SKM-1 treated with dmso at 0.1 percent for 144 hours (cell line): ENCODE measurements around the gene NUTF2.
A peak's percentile ranks its signal among the peaks of the same experiment; 100 is the strongest.
"Not testable (repeated sequence)": the region's sequence is repeated elsewhere in the genome, so short reads cannot be mapped to it uniquely, and the experiment has no call there.

Source experiments
- DNase-seq: peaks from one replicate; lab custom pipeline; 2025; ENCODE audit not compliant: unreplicated experiment; lab: John Stamatoyannopoulos, UW

NUTF2 gene

DNA sequence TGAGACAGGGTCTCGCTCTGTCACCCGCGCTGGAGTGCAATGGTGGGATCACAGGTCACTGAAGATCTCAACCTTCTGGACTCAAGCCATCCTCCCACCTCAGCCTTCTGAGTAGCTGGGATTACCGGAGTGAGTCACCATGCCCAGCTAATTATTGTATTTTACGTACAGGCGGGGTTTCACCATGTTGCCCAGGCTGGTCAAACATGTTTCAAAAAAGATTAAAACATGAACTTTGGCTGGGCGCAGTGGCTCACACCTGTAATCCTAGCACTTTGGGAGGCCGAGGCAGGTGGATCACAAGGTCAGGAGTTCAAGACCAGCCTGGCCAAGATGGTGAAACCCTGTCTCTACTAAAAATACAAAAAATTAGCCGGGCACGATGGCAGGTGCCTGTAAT, 9.5 kb upstream of the NUTF2 start:
- DNase-seq, result not testable (repeated sequence)

DNA sequence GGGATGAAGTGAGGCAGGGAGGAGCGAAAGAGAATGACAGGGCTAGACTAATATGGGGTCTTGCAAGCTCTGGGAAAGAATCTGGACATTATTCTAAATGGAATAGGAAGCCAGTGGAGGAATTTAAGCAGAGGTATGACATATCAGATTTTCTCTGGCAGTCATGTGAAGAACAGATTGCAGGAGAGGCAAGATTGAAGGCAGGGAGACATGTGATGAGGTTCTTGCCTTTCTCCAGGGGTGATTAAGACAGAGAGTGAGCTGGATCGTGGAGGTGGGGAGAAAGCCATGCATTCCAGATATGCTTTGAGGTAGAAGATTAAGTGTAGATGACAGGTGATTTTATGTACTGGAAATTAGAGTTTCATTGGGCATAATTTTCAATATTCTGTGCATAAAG, 8.9 kb upstream of the NUTF2 start:
- no peak for DNase-seq

DNA sequence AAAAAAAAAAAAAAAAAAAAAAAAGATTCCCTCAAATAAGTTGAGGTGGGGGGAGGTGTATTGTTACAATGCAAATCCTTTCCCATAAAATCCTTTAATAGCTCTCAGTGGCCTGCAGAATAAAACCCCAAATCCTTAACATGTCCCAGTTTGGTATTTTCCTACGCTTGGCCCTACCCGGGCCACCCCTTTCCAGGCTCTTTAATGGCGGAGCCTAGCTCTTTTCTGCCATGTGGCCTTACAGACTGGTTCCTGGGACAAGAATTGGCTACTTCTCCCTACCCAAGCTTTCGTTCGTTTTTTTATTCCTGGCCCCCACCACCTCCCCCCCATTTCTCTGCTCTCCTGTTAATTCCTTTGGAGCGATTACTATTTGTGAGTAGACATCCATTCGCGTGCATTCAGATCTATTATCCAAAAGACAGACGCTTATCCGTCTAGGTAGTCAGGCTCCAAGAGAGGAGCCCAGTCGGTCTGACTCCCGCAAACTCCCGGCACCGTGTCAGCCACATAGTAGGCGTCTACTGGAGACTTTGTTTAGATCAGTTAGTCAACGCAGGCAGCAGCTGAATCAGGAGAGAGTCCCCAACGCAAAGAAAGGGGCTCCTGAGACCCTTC, 5.4 kb upstream of the NUTF2 start:
- DNase-seq, result no peak

DNA sequence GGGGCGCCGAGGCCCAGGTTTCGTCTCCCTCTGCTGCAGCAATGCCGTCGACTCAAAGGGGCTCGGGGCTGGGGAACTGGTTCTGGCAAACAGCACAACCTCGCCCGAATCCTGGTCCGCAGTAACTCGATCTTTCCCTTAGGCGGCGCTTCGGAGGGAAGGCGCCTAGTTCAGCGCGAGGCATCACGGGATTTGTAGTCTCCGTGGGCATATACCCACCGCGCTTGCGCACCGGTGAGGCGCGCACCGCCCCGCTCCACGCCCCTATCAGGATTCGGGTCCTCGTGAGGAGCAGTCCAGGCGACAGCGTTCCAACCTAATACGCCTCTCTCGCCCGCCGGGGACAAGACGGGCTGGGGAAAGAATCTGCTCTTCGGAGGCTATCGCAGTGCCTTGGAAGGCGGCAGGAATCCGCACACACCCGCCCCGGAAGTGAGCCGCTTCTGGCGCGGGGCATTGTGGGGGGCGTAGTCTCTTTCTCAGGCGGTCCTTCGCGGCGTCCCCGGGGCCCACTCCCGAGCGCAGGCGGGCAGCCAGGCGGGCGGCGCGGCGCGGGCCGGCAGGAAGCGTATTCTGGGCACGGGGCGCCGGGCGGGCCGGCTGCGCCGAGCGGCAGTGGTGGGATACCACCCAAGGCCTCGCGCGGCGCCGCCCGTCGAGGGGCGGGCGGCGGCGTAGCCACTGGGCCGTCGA, 4.8 kb upstream of the NUTF2 start, which contains the start of gene THAP11:
TSS of gene THAP11 (plus strand) at position 505 of the 693 bp plus-strand sequence. CDS start 235 bp downstream, outside the sequence.
- DNase-seq, result peak; percentile 88

DNA sequence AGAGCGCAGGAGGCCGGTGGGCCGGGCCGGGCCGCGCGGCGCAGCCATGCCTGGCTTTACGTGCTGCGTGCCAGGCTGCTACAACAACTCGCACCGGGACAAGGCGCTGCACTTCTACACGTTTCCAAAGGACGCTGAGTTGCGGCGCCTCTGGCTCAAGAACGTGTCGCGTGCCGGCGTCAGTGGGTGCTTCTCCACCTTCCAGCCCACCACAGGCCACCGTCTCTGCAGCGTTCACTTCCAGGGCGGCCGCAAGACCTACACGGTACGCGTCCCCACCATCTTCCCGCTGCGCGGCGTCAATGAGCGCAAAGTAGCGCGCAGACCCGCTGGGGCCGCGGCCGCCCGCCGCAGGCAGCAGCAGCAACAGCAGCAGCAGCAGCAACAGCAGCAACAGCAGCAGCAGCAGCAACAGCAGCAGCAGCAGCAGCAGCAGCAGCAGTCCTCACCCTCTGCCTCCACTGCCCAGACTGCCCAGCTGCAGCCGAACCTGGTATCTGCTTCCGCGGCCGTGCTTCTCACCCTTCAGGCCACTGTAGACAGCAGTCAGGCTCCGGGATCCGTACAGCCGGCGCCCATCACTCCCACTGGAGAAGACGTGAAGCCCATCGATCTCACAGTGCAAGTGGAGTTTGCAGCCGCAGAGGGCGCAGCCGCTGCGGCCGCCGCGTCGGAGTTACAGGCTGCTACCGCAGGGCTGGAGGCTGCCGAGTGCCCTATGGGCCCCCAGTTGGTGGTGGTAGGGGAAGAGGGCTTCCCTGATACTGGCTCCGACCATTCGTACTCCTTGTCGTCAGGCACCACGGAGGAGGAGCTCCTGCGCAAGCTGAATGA, 4.0 kb upstream of the NUTF2 start:
- peak; percentile 24 for DNase-seq

DNA sequence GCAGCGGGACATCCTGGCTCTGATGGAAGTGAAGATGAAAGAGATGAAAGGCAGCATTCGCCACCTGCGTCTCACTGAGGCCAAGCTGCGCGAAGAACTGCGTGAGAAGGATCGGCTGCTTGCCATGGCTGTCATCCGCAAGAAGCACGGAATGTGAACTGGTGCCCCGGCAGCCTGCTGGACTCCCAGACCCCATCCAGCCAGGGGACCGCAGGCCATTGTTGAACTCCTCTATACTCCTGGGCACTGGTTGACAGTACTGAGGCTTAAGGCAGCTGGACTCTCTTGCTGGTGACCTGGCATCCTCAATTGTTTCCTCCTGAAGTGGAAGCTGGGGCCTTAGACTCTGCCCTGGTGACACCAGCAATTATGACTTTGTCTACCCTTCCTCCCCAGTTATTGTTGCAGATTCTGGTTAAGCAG, 3.4 kb upstream of the NUTF2 start:
- no peak for DNase-seq

DNA sequence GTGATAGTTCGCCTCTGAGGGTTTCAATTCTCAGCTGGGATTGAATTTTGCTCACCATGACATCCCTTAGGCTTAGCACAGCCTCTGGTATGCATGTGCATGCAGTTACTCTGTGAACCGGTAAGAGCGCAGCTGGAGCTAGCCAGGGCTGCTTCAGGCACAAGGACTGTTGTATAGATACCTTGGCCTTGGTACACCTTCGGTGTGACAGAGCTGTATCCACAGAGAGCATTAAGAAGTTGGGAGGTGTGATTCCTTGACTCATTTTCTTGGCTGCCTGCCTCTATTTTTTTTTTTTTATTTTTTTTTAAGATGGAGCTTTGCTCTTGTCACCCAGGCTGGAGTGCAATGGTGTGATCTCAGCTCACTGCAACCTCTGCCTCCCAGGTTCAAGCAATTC, 2.2 kb upstream of the NUTF2 start:
- no peak for DNase-seq

DNA sequence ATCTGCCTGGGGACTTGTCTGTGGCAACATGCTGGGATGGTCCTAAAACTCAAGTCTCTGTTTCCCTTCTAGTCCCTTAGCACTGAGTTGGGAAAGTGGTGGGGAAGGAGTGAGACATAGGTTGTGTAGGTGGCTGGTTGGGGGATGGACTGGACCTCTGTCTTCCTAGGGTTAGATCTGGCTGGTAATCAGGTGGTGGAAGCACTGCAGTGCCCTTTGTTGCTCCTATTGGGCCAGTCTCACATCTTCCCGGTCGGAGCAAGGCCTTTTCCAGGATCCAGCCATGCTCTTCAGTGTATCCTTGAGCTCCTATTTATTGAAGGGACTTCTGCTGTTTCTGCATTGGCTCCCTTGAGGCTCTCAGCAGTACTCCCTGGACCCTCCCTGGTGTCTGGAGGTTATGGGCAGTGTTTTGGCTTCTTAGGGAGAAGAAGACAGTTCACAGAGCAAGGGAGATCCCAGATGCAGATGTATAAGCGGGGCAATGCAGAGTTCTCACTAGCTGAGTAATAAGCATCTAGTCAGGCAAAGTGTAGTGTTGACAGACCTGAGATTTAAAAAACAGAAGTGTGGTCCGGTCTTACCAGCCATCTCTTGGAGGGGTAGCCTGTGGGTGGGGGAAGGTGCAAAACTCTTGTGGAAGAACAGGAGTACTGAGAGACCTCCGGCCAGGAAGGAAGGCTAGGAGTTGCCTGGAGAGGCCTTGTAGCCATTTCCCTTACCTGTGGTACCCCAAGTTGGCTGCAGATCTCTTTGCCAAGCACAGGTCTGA, 1.3 kb upstream of the NUTF2 start:
- DNase-seq, result no peak

DNA sequence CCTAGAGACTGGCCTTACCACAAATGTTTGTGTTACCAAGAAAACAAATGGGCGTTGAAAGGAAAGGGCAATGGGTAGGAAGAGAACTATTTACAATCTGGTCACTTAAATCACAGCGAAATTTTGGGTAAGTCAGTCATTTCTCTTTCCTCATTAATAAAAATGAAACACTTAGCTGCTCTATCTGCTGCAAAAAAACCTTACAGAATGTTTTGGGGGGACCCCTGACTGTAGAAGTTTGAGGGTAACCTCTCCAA, 742 bp upstream of the NUTF2 start:
- DNase-seq, result no peak

DNA sequence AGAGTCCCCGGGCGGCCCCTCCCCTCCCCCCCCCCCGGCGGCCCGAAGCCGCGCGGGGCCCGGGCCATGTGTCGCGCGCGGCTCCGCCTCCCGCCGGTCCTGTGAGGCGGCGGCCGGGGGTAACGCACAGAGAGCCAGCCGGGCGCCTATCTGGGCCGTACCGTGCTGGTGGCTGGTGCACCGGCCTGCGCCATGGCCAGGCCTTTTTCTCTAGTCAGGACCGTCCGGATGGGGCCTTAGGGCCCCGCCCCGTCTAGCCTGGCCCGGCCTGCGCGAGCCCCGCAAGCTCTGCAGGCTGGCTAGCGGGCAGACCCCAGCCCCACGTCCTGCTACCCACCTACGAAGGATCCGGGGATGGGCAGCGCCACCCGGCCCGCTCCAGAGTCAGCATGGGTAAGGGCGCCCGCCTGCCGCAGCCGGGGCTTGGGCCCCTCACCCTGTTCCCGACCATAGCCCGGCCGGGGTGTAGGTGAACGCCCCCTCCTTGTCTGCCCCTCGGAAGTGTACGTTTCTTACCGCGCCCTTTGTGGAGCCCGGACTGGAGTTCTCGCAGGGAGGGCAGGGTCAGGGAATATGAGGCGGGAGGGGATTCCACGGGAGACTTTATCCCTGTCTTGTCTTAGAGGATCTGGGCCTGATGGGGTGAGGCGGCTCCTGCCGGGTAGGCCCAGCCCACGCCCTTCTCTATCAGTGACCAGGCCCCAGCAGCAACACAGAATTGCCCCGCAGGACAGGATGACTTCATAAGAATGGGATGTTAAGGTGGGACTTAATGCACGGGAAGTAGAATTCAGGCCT, 530 bp downstream of the NUTF2 start, which contains the start of gene CENPT:
TSS of gene CENPT (minus strand) at position 630 of the 798 bp plus-strand sequence. CDS start 13,834 bp downstream, outside the sequence.
- DNase-seq, result peak; percentile 59

DNA sequence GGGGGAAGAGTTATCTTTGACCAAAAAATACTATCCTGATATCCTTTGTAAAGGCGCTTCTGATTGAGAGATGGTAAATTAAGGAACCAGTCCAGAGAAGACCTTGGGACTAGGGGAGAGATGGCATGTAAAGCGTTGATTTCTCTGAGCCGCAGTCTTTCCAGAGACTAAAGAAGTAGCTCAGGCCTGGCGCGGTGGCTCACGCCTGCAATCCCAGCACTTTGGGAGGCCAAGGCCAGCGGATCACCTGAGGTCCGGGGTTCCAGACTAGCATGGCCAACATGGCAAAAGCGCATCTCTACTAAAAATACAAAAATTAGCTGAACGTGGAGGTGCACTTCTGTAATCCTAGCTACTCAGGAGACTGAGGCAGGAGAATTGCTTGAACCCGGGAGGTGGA, 1.4 kb downstream of the NUTF2 start:
- DNase-seq, result no peak

DNA sequence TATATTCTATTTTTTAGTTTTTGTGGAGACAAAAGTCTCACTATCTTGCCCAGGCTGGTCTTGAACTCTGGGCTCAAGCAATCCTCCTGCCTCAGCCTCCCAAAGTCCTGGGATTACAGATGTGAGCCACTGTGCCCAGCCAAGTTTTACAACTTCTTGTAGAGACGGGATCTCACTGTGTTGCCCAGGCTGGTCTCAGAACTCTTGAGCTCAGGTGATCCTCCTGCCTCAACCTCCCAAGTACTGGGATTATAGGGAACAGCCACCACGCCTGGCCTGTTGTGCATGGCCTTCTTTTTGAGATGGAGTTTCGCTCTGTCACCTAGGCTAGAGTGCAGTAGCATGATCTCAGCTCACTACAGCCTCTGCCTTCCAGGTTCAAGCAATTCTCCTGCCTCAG, 6.9 kb downstream of the NUTF2 start:
- DNase-seq, result no peak

DNA sequence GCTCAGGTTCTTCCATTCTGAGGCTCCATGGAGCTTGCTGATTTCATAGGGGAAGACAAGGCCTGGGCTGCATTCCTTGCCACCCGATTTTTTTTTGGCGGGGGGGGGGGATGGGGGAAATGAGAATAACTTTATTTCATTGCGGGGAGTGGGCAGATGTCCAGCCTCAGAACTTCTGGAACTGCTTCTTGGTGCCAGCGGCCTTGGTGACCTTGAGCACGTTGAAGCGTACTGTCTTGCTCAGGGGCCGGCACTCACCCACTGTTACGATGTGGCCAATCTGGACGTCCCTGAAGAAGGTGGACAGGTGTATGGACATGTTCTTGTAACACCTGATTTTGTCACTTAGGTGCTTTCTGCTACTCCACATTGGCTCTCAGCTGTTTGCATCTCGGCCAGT, 9.1 kb downstream of the NUTF2 start:
- DNase-seq, result no peak

DNA sequence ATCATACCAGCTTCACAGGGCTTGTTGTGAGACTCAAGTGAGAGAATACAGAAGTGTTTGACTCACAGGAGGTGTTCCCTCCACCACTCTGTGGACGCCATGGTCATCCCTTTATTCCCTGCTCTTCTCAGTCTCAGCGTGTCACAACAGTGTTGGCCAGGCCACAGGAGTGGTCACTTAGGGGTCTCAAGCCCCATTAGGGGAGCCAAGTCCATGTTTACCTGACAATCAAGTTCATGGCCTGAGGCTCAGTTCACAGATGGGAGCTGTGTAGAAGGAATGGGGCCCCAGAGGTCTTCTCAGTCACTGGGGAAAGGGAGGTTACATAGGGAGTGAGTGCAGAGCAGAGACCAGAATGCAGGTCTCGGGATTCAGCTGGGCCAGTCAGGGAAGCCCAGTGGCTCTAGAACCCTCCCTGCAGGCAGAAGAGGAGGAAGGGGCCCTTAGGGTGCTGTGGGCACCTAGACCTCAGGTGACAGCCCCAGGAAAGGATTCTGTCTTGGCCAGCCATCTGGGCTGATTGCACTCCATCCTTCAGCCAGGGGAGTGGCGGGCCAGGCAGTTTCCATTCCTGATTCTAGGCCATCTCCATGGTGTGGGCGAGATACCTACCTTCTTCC, 10.3 kb downstream of the NUTF2 start:
- DNase-seq, result no peak

DNA sequence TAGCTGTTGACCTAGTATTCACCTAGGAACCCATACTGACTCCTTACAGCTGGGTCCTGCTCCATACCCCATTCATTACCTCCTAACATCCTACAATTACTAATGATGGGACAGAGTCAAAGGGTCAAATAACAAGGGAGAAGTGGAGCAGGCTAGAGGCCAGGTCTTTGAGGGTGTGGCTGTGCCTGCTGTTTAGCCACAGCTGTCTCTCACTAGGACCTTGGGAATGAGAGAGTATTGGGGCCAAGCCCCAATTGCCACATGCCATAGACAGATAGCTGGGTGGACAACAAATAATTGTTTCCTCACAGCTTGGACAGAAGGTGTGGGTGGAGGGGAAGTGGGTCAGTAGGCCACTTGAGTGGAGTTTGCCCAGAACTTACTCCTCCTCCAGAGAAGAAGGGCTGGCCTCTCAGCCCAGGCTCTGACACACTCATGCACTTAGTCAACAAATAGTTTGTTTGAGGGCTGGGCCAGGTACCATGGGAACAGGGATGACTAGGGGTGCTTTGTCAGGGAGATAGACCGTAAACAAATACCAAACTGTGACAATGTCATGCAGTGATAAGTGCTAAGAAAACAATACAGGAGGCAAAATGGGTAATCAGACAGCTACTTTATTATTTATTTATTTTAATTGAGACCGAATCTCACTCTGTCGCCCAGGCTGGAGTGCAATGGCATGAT, 11.0 kb downstream of the NUTF2 start:
- no peak for DNase-seq

DNA sequence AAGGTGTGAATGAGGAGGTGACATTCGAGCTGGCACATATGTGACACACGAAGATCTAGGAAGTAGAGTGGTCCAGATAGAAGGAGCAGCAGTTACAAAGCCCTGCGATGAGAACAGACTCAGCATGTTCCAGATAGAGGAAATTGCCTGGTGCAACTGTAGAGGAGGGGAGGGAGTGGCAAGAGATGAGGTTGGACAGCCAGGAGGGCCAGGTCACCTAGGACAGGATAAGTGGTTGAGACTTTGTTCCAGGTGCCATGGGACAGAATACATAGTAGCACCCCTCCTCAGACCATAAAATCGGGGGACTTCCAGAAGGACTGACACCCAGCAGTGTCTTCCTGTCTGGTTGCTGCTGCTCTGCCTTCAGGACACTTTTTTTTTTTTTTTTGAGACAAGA, 11.8 kb downstream of the NUTF2 start:
- no peak for DNase-seq

DNA sequence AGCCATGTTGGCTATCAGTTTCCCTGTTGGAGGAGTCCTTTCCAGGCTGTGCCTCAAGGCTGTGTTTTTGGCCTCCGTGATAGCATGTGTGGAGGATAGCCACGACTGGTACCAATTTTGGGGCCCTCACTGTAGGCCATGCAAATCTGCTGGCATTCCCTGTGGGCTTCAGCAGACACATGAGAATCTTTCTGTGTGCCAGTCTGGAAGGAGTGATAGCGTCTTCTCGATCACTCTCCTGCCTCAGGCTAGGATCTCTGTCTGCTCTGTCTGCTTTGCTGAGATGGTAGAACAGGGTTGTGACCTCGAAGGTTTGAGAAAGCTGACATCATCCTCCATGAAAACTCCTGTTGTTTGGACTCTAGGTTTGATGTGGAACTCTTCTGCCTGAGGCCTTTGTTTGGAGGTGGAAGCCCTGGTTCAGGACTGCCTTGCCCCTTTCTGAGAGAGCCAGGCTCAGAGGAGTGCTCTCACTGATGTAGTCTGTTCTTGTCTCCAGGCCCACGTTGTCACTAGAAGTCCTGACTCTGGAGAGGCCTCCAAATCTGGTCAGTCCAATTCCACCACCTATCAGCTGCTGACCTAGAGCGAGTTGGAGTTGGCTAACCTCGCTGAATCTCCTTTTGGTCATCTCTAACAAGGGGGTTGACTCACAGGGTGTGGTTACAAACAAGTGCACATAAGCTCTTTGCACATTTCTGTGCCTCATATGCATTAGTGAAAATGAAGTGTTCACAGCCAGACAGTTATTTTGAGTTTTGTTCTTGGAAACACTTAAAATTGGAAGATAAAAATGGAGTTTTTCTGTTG, 14.1 kb downstream of the NUTF2 start:
- no peak for DNase-seq

DNA sequence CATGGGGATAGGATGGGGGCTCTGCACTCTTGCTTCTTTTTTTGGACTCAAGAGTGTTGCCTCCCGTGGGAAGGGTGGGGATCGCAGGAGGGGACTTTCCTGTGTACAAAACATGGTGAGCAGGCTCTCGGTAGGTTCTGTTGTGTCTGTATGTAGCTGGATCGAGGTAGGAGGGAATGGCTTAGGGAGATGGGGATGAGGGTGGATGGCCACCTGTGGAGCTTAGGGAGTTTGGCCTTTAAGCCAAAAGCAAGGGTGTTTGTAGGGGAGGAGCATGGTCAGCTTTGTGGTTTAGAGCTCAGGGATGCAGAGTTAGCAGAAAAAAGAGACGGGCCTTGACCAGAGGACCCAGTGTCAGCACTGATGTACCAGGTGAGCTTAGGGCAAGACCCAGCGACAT, 15.1 kb downstream of the NUTF2 start:
- DNase-seq, result no peak
